ENCODE data around the gene BCKDHA.

The BCKDHA gene

GRCh38 chr19:41397086-41398049 is at the start of gene BCKDHA, which contains the start of gene EXOSC5:
Gene BCKDHA, plus strand, starts transcription at chr19:41397818. Its CDS starts 10 bp downstream, at chr19:41397828.
Gene EXOSC5, minus strand, starts transcription at chr19:41397359. Its CDS starts 31 bp downstream, at chr19:41397328.
- DNase-seq (ENCODE audit: low spot score): peak; percentile 99

- DNase-seq (ENCODE audit: low spot score): no peak
Observed at GRCh38 chr19:41350735-41351338, 46.8 kb upstream of the BCKDHA start.

- DNase-seq (ENCODE audit: low spot score): peak; percentile 50
Observed at GRCh38 chr19:41351339-41352245, 46.0 kb upstream of the BCKDHA start.

DNA sequence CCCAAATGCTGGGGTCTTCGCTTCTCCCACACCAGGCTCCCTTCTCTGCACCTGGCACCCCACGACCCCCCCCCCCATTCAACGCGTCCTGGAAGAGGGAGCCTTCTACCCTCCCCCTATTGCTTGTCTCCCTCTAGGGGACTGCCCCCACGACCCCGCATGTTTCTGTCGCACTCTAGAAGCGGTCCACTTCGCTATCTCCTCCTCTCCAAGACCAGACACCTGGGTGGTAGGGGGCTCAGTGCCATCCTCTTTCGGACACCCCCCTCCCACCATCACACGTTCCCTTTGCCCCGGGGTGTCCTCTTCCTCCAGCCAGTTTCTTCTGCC is 45.4 kb upstream of the BCKDHA start:
- DNase-seq (ENCODE audit: low spot score): no peak

- DNase-seq (ENCODE audit: low spot score): no peak
Observed at GRCh38 chr19:41352609-41353465, 44.8 kb upstream of the BCKDHA start.

GRCh38 chr19:41353466-41354342 is 43.9 kb upstream of the BCKDHA start, which contains the start of gene TGFB1:
Gene TGFB1, minus strand, starts transcription at chr19:41353922. Its CDS starts 878 bp downstream, at chr19:41353044.
- peak; percentile 72 for DNase-seq (ENCODE audit: low spot score)

DNA sequence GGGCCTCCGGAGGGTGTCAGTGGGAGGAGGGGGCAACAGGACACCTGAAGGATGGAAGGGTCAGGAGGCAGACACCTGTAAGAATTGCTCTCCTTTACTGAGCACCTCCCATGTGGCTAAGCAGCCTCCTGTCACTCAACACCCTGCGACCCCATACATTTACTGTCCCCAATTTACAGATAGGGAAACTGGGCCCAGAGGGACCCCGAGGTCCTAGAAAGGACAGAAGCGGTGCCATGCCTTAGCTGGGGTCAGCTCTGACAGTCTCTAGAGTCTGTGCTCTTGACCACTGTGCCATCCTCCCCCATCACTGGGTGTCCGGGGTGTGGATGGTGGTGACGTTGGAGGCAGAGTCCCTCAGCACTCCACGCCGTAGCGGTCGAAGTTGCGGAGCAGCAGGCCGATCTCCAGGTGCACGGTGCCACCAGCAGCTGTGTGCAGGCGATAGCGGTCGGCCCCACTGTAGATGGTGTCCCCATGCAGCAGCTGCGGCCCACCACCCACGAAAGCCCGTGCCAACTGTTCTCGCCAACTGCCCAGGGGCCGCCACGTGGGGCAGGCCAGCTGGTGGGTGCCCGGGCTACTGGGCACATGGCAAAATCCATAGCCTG is 43.2 kb upstream of the BCKDHA start:
- no peak for DNase-seq (ENCODE audit: low spot score)

- no peak for DNase-seq (ENCODE audit: low spot score)
Observed at GRCh38 chr19:41355035-41355434, 42.6 kb upstream of the BCKDHA start.

GRCh38 chr19:41355802-41356201 is 41.8 kb upstream of the BCKDHA start:
- no peak for DNase-seq (ENCODE audit: low spot score)

GRCh38 chr19:41356984-41357739 is 40.5 kb upstream of the BCKDHA start:
- DNase-seq (ENCODE audit: low spot score): no peak

GRCh38 chr19:41357746-41358145 is 39.9 kb upstream of the BCKDHA start:
- DNase-seq (ENCODE audit: low spot score): no peak

- DNase-seq (ENCODE audit: low spot score): no peak
Observed at GRCh38 chr19:41359741-41360140, 37.9 kb upstream of the BCKDHA start.

DNA sequence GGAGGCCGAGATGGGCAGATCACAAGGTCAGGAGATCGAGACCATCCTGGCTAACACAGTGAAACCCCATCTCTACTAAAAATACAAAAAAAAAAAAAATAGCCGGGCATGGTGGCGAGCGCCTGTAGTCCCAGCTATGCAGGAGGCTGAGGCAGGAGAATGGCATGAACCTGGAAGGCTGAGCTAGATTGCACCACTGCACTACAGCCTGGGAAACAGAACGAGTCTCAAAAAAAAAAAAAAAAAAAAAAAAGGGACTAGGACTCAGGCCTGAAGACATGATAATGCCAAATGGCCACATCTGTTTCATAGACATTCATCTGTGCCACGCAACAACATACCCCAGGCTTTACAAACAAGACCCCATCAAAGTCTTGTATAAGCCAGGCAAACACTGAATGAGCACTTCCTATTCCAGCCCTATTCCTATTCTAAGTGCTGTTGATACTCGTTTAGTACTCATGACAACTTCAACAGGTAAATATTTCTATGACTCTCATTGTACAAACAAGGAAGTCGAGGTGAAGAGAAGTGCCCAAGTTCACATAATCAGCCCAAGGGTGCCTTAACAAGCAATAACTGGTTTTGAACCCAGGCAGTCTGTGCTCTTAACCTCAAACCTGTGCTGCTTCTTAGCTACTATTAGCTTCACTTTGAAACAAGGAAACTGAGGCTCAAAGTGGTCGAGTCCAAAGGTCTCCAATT is 35.3 kb upstream of the BCKDHA start:
- DNase-seq (ENCODE audit: low spot score): no peak

GRCh38 chr19:41363371-41363752 is 34.3 kb upstream of the BCKDHA start:
- DNase-seq (ENCODE audit: low spot score): no peak

GRCh38 chr19:41363753-41364523 is 33.7 kb upstream of the BCKDHA start, which contains the start of gene B9D2:
Gene B9D2, minus strand, starts transcription at chr19:41364149. Its CDS starts 630 bp downstream, at chr19:41363519.
- peak; percentile 99 for DNase-seq (ENCODE audit: low spot score)

GRCh38 chr19:41364524-41365391 is 32.9 kb upstream of the BCKDHA start:
- DNase-seq (ENCODE audit: low spot score): no peak

Measured in Ammon's horn (tissue), 1 donor.